Measurements from ENCODE around the gene DMBT1. TPM values are rescaled to one million over a fixed set of nuclear protein-coding genes. Genes with fewer than 3 reads are reported as not detected.

DMBT1 gene
- total and polyA plus RNA-seq, 10 of the 15 experiments (the other 5 are each of a cell fraction or from before 2014, with no cell fraction given) = under 0.01 to 0.13 (median 0.03) TPM; not detected in 5

DNA sequence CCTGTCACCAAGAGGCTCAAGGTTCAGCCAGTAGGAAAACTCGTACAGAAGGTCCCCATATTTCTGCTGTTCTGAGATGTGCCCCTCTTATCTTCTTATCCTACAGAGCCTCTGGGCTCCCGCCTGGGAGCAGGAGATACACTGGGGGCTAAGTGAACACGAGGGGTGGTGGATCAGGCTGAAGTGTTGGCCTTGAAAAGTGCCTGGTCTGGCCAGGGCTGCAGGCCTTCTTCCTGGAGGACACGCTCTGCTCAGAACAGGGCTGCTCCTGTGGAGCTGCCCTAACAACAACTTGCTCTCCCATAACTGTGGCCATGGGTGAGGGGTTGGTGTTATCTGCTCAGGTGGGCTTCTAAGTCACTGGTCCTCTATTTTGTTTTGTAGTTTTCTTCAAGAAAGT, 105.4 kb downstream of the DMBT1 start:
- DNase-seq (ENCODE audit: low read depth, low spot score) (no peak), ATAC-seq (no peak), FAIRE-seq (no peak)
- ChIA-PET POLR2A (no interaction called here), RAD21 (ENCODE audit: unreplicated experiment) (no interaction called here), CTCF (no interaction called here), SMC1A (ENCODE audit: uncharacterized antibody, unreplicated experiment) (no interaction called here)
- WGBS (ENCODE audit: insufficient coverage, insufficient replicate concordance, low lambda C conversion rate, missing lambda C conversion rate) = 23% methylated on average over 4 of the region's 4 CpGs
- H3K9ac ChIP-seq (ENCODE audit: control insufficient read depth, insufficient read depth, low read length) = no peak overlapping the region
- no TSS peak for BruUV-seq (replicated peaks)
- TF ChIP-seq JUND (IDR thresholded peaks at IDR 0.05; ENCODE audit: low read depth, low read length) (no peak), DPF2 (IDR thresholded peaks at IDR 0.05) (no peak), BCL11A (IDR thresholded peaks at IDR 0.05; ENCODE audit: low read depth, low read length) (no peak), FOXK2 (IDR thresholded peaks at IDR 0.05) (no peak), MTA2 (IDR thresholded peaks at IDR 0.05; ENCODE audit: low read depth) (no peak), NFYB (IDR thresholded peaks at IDR 0.05; ENCODE audit: insufficient read depth, low read depth, low read length) (no peak)
- TF ChIP-seq, protein P1, sequence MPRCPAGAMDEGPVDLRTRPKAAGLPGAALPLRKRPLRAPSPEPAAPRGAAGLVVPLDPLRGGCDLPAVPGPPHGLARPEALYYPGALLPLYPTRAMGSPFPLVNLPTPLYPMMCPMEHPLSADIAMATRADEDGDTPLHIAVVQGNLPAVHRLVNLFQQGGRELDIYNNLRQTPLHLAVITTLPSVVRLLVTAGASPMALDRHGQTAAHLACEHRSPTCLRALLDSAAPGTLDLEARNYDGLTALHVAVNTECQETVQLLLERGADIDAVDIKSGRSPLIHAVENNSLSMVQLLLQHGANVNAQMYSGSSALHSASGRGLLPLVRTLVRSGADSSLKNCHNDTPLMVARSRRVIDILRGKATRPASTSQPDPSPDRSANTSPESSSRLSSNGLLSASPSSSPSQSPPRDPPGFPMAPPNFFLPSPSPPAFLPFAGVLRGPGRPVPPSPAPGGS (IDR thresholded peaks at IDR 0.05; ENCODE audit: borderline replicate concordance, insufficient read depth, low read depth, low read length, poor library complexity, severe bottlenecking) = no peak
- TF ChIP-seq, protein P2, sequence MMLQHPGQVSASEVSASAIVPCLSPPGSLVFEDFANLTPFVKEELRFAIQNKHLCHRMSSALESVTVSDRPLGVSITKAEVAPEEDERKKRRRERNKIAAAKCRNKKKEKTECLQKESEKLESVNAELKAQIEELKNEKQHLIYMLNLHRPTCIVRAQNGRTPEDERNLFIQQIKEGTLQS (IDR thresholded peaks at IDR 0.05; ENCODE audit: borderline replicate concordance, extremely low read depth, low read depth, low read length) = no peak
- H3K79me2 ChIP-seq (ENCODE audit: control insufficient read depth, insufficient read depth, low read length) = no peaks in the 10 kb centered on the region
- no peak overlapping the region for H3K4me2 ChIP-seq (ENCODE audit: control insufficient read depth, insufficient read depth)
- in situ Hi-C loops (cut with MboI) (no loop called here), intact Hi-C loops (cut with micrococcal nuclease; ENCODE audit: unreplicated experiment) (no loop called here)
- no peaks in the 10 kb centered on the region for H3K36me3 ChIP-seq (ENCODE audit: control insufficient read depth in 2 of 2, insufficient read depth in 2 of 2, low read length in 1 of 2)
- peaks cover 4 to 7% of the 10 kb centered on the region in 2 experiments for H3K27me3 ChIP-seq (replicated peaks in 1 of 2; ENCODE audit: control insufficient read depth in 2 of 2, insufficient read depth in 2 of 2, low read length in 1 of 2)
- H3K4me3 ChIP-seq = no peak overlapping the region
- no peaks in the 10 kb centered on the region for H3K4me1 ChIP-seq (ENCODE audit: control insufficient read depth, insufficient read depth, low read length)
- no peak overlapping the region for H3K27ac ChIP-seq (ENCODE audit: control insufficient read depth, insufficient read depth)
- no peaks in the 10 kb centered on the region for H3K9me3 ChIP-seq (replicated peaks; ENCODE audit: control insufficient read depth, insufficient read depth, low read length)
- no peaks in the 10 kb centered on the region for H4K20me1 ChIP-seq (ENCODE audit: control insufficient read depth, insufficient read depth)
- no peak overlapping the region for H2AFZ ChIP-seq (ENCODE audit: control insufficient read depth, low read depth, low read length)

All from GM12878 (cell line).